ENCODE data around the gene GDF15.

GDF15 gene

DNA sequence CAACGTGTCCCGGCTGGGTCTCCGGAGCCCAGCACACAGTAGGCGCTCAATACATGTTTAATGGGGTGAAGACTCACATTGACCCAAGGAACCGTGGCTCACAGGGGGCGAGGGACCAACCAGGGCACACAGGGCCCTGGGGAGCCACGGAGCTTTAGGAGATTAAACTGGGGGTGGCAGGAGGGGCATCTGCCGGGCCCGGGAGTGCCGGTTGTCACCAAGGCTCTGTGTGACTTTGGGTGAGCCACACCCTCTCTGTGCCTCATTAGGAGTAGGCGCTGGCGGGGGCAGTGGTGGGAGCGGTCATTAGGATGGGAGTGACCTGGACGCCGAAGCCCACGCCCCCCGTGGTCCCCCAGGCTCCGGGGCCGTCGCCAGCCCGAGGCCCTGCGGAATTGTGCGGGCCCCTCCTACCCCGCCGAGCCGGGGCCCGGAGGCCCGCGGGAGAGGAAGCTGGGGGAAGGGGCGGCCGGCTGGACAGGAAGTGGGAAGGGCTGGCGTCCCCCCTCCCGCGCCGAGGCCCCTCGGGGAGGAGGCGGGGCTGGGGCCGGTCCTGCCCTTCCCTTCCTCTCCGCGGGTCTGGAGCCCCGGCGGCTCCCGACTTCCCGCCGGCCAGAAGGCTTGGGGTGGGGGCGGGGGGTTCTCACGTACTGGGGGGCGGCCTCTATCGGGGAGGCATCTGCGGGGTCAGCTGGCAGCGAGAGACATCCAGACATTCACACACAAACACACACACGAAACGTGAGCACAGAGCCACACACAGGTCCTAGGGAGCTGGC lies 31.5 kb downstream of the GDF15 start:
- Mint-ChIP-seq H3K4me3 (peak overlapping the region; percentile 75), H3K4me1 (ENCODE audit: low read depth) (peaks cover 72% of the 10 kb centered on the region), H3K27me3 (peaks cover 20% of the 10 kb centered on the region), H3K36me3 (ENCODE audit: low read depth) (no peaks in the 10 kb centered on the region), H3K27ac (peak overlapping the region; percentile 71), H3K9me3 (no peaks in the 10 kb centered on the region)

- H3K27me3 Mint-ChIP-seq, result peaks cover 15% of the 10 kb centered on the region
- H3K27ac Mint-ChIP-seq, result peak overlapping the region; percentile 65
- H3K9me3 Mint-ChIP-seq, result no peaks in the 10 kb centered on the region
- H3K4me3 Mint-ChIP-seq, result peak overlapping the region; percentile 74
- peaks cover 78% of the 10 kb centered on the region for H3K4me1 Mint-ChIP-seq (ENCODE audit: low read depth)
- H3K36me3 Mint-ChIP-seq (ENCODE audit: low read depth), result no peaks in the 10 kb centered on the region
These were observed 32.1 kb downstream of the GDF15 start for GRCh38 chr19:18418029-18418482.

- Mint-ChIP-seq H3K9me3 (no peaks in the 10 kb centered on the region), H3K4me1 (ENCODE audit: low read depth) (peaks cover 82% of the 10 kb centered on the region), H3K4me3 (peak overlapping the region; percentile 74), H3K36me3 (ENCODE audit: low read depth) (no peaks in the 10 kb centered on the region), H3K27ac (peak overlapping the region; percentile 65), H3K27me3 (peaks cover 15% of the 10 kb centered on the region)
These were observed 32.7 kb downstream of the GDF15 start for GRCh38 chr19:18418483-18419194.

DNA sequence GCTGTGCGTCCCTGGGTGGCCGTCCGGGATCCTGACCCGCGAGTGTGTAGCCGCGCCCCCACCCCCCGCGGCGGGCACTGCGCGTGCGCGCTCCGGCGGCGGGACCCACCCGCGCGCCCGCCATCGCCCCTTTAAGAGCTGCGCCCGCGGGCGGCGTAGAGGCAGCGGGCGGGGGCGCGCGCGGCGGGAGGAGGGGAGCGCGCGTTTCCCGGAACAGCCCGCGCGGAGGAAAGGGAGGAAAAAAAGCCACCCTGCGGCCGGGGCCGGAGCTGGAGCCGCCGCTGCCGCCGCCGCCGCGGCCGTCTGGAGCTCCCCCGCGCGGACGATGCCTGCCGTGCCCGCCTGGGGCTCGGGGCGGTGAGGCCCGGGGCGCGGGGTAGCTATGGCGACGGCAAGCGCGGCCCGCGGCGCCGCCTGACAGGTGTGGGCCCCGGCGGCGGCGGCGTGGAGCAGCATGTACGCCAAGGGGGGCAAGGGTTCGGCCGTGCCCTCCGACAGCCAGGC lies 33.3 kb downstream of the GDF15 start, which contains the start of gene SSBP4:
Gene SSBP4 (plus strand): TSS at position 204 of the 504 bp plus-strand sequence. CDS start 251 bp downstream, at position 455.
- Mint-ChIP-seq H3K4me1 (ENCODE audit: low read depth) (peaks cover 85% of the 10 kb centered on the region), H3K36me3 (ENCODE audit: low read depth) (no peaks in the 10 kb centered on the region), H3K27ac (peak within 1 kb of the TSS; percentile 79), H3K9me3 (no peaks in the 10 kb centered on the region), H3K4me3 (peak within 1 kb of the TSS; percentile 94), H3K27me3 (peaks cover 11% of the 10 kb centered on the region)

DNA sequence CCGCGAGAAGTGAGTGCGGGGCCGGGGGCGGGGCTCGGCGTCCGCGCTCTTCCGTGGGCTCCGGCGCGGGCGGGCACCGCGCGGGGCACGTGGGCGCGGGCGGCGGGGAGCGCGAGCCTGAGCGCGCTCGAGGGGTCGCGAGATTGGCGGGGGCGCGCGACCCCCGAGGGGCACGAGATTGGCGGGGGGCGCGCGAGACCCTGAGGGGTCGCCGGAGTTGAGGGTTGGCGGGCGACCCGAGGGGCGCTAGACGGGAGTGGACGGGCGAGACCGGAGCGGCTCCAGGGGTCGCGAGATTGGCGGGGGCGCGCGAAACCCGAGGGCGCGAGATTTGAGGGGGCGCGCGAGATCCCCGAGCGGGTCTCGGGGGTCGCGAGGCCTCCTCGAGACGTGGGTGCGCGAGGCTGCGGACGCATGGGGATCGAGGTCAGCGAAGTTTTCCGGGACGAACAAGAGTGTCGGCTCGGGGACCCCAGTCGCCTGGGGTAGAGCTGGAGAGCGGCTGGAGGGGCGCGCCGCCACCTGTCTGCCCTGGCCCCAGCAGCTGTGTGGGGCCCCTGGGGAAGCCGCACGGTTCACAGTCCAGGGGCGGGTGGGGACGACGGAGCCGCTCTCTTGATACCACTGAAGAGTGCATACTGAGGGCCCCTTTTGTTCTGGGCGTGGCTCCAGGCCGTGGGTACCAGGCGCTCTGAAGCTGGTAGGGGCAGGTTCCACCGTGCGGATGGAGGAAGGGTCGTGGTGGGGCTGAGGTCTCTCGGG lies 33.9 kb downstream of the GDF15 start:
- H3K36me3 Mint-ChIP-seq (ENCODE audit: low read depth), result no peaks in the 10 kb centered on the region
- peak overlapping the region; percentile 94 for H3K4me3 Mint-ChIP-seq
- H3K27ac Mint-ChIP-seq, result peak overlapping the region; percentile 79

DNA sequence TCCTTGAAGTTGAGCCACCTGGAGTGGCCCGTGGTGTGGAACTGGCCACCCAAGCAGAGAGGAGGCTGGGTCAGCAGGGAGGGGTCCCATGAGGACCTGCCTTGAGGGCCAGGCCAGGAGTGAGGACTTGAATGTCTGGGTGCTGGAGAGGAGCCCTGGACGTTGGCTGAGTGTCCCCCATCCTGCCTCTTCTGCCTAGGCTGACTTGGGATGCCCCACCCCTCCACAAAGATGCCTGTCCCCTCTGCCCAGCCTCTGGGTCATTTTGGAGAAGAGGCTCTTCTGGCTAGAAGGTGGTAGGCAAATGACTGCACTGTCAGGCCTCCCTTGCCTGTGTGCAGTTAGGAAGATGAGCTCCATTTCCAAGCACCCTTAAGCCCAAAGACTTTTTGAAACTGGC lies 35.0 kb downstream of the GDF15 start:
- H3K4me1 Mint-ChIP-seq (ENCODE audit: low read depth), result peaks cover 72% of the 10 kb centered on the region
- H3K4me3 Mint-ChIP-seq, result peak overlapping the region; percentile 94
- no peak overlapping the region for H3K27ac Mint-ChIP-seq
- H3K9me3 Mint-ChIP-seq, result no peaks in the 10 kb centered on the region
- peaks cover 9% of the 10 kb centered on the region for H3K27me3 Mint-ChIP-seq
- no peaks in the 10 kb centered on the region for H3K36me3 Mint-ChIP-seq (ENCODE audit: low read depth)

More for the DNA sequence above, 33.9 kb downstream of the GDF15 start:
- Mint-ChIP-seq H3K4me1 (ENCODE audit: low read depth) (peaks cover 79% of the 10 kb centered on the region), H3K27me3 (peaks cover 9% of the 10 kb centered on the region), H3K9me3 (no peaks in the 10 kb centered on the region)

DNA sequence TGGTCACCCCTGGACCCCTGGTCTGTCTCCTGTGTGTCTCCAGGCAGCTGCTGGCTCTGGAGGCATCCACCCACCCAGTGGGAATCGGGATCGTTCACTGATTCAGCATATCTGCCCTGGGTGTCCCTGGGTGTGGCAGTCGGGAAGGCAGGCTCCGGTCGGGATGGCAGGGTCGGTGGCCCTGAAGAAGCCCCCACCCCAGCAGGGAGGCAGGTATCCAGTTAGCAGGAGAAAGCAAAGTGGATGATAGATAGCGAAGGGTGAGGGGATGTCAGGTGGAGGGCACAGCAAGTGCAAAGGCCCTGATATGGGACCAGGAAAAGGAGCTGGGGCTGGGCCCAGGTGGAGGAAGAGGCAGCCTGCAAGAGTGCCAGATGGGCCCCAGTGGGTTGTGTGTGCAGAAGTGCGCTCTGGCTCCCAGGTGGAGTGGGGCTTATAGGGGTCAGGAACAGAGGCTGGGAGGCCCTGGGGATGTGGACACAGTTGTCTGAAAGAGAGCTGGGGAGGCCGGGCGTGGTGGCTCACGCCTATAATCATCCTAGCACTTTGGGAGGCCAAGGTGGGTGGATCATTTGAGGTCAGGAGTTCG lies 35.5 kb downstream of the GDF15 start:
- Mint-ChIP-seq H3K9me3 (no peaks in the 10 kb centered on the region), H3K4me3 (peak overlapping the region; percentile 94), H3K27me3 (peaks cover 9% of the 10 kb centered on the region), H3K4me1 (ENCODE audit: low read depth) (peaks cover 69% of the 10 kb centered on the region), H3K27ac (peak overlapping the region; percentile 89), H3K36me3 (ENCODE audit: low read depth) (no peaks in the 10 kb centered on the region)

DNA sequence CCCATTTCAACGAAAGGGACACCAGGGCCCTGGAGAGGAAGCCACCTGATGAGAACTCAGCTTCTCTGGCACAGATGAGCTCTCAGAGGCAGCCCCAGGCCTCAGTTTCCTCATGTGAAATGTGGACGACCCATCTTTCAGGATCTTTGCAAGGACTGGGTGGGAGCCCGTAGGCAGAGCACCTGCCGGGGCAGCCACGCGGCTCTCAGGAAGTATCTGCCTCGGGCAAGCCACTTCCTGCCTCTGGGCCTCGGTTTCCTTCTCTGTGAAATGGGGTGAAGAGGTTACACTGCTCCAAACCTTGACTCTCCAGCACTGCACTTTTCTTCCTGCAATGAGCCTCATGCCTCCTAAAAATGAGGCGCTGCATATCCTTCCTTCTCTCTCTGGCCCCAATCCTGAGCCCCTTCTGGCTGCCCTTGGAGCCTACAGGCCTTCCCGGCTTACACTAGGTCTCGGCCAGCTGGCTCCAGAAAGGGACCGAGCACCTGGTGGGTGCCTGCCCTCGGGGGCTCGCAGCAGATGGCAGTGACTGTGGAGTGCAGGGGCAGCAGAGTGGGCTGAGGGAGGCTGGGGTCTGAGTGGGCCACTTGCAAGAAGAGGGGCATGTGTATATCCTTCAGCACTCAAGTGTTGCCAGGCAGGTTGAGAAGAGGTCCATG lies 36.7 kb downstream of the GDF15 start:
- Mint-ChIP-seq H3K4me1 (ENCODE audit: low read depth) (peaks cover 59% of the 10 kb centered on the region), H3K27me3 (peaks cover 9% of the 10 kb centered on the region), H3K27ac (peak overlapping the region; percentile 89)

GRCh38 chr19:18423258-18424020 lies 37.5 kb downstream of the GDF15 start:
- Mint-ChIP-seq H3K4me1 (ENCODE audit: low read depth) (peaks cover 52% of the 10 kb centered on the region), H3K27ac (no peak overlapping the region), H3K36me3 (ENCODE audit: low read depth) (no peaks in the 10 kb centered on the region), H3K27me3 (peaks cover 2% of the 10 kb centered on the region), H3K4me3 (no peak overlapping the region), H3K9me3 (no peaks in the 10 kb centered on the region)

More for the DNA sequence above, 36.7 kb downstream of the GDF15 start:
- no peaks in the 10 kb centered on the region for H3K36me3 Mint-ChIP-seq (ENCODE audit: low read depth)
- no peaks in the 10 kb centered on the region for H3K9me3 Mint-ChIP-seq
- peak overlapping the region; percentile 94 for H3K4me3 Mint-ChIP-seq

DNA sequence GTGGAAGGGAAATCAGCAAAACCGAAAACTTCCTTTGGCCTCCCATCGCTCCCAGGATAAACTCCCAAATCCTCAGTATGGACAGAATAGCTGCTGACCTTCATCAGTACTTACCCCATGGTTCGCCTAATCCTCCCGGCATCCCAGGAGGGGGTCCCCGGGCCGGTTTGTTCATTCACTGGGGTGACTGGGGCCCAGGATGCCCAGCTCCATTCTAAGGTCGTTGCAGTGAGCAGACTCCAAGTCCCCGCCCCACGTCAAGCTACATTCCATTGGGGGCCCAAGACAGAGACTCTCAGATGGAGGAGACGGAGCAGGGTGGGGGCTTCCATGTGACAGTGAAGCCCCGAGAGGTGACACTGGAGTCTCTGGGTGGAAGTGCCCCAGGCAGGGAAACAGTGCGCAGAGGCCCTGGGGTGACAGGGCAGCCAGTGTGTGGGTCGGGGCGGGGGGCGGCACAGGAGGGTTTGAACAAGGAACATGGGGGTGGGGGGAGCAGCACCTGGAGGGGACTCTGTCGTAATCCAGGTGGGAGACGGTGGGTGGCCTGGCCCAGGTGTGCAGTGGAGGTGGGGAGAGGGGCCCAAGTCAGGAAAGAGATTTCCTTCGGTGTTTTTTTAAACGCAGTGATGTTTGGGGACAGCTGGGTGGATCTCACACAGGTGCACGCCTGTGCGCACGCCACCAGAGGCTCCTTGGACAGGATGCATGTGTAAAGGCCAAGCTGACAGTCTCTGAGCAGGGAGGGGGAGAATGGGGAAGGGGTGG lies 38.3 kb downstream of the GDF15 start:
- H3K4me3 Mint-ChIP-seq, result peak overlapping the region; percentile 5
- no peaks in the 10 kb centered on the region for H3K27me3 Mint-ChIP-seq
- H3K27ac Mint-ChIP-seq, result peak overlapping the region; percentile 26
- peaks cover 46% of the 10 kb centered on the region for H3K4me1 Mint-ChIP-seq (ENCODE audit: low read depth)
- no peaks in the 10 kb centered on the region for H3K9me3 Mint-ChIP-seq
- H3K36me3 Mint-ChIP-seq (ENCODE audit: low read depth), result no peaks in the 10 kb centered on the region

DNA sequence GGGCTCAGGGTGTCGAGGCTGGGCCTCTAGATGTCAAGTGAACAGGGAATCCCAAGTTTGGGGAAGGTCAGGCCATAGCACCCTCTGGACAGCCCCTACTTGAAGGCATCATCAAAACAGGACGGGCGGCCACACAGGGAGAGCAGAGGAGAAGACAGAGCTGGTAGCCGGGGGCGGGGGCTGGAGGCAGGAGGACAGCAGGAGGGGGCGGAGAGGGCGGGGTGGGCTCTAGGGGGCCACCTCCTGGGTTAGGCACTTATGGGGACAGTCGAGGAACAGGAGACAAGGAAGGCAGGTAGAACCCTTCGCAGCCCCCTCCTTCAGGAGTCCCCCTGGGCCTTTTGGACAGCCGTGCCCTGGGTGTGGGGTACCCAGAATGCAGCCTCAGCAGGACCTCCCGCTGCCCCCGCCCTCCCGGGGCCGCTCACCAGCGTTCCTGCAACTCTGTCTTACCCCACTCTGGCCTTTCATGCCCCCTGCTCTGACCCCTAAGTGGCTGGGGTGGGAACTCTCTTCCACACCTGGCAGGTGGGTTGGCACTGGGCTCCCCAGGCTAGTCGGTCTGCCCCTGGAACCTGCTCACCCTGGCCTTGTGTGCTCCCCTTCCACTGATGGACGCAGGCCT lies 39.0 kb downstream of the GDF15 start:
- H3K27me3 Mint-ChIP-seq, result no peaks in the 10 kb centered on the region
- no peak overlapping the region for H3K4me3 Mint-ChIP-seq
- no peaks in the 10 kb centered on the region for H3K9me3 Mint-ChIP-seq
- H3K27ac Mint-ChIP-seq, result no peak overlapping the region
- peaks cover 53% of the 10 kb centered on the region for H3K4me1 Mint-ChIP-seq (ENCODE audit: low read depth)
- no peaks in the 10 kb centered on the region for H3K36me3 Mint-ChIP-seq (ENCODE audit: low read depth)

GRCh38 chr19:18425515-18426415 lies 39.8 kb downstream of the GDF15 start:
- Mint-ChIP-seq H3K9me3 (no peaks in the 10 kb centered on the region), H3K27ac (peak overlapping the region; percentile 3), H3K4me3 (no peak overlapping the region), H3K36me3 (ENCODE audit: low read depth) (no peaks in the 10 kb centered on the region), H3K27me3 (no peaks in the 10 kb centered on the region), H3K4me1 (ENCODE audit: low read depth) (peaks cover 52% of the 10 kb centered on the region)
